ENCODE data around the gene NANOS3. TPM values are rescaled to one million over a fixed set of nuclear protein-coding genes. Genes with fewer than 3 reads are reported as not detected.
A peak's percentile ranks its signal among the peaks of the same experiment; 100 is the strongest.

Gene NANOS3
- total RNA-seq, 1 donor from 2014 or later = not detected

DNA sequence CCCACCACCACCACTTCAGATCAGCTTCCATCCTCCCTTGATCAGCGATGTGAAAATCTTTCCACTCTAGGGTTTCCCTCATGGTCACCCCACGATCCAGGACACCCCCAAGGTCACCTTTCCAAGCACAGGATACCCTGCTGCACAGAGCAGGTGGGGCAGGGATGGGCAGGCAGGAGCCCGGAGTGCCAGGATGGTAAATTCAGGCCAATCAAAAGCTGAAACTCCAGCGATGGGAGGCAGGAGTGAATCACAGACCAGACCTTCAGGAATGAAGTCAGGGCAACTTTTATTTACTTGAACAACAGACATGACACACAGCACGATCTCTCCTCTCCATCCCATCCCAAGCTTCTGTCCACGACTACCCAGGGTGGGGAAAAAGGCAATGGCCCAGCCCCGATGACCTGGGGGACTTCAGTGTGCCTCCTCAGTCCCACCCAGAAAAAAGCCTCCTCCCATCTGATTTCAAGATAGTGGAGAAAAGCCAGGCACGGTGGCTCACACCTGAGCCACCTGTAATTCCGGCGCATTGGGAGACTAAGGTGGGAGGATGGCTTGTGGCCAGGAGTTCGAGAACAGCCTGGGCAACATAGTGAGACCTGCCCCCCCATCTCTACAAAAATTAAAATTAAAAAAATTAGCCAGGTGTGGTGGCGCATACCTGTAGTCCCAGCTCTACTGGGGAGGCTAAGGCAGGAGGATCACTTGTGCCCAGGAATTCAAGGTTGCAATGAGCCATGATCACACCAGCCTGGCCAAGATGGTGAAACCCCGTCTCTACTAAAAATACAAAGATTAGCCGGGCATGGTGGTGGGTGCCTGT lies 42.5 kb upstream of the NANOS3 start:
- no peak for DNase-seq (ENCODE audit: low read depth)
- no peak overlapping the region for H3K4me3 ChIP-seq (ENCODE audit: low read depth, low read length)
- TF ChIP-seq, protein P1, sequence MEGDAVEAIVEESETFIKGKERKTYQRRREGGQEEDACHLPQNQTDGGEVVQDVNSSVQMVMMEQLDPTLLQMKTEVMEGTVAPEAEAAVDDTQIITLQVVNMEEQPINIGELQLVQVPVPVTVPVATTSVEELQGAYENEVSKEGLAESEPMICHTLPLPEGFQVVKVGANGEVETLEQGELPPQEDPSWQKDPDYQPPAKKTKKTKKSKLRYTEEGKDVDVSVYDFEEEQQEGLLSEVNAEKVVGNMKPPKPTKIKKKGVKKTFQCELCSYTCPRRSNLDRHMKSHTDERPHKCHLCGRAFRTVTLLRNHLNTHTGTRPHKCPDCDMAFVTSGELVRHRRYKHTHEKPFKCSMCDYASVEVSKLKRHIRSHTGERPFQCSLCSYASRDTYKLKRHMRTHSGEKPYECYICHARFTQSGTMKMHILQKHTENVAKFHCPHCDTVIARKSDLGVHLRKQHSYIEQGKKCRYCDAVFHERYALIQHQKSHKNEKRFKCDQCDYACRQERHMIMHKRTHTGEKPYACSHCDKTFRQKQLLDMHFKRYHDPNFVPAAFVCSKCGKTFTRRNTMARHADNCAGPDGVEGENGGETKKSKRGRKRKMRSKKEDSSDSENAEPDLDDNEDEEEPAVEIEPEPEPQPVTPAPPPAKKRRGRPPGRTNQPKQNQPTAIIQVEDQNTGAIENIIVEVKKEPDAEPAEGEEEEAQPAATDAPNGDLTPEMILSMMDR (conservative IDR thresholded peaks at IDR 0.05; ENCODE audit: low read depth, low read length) = no peak

DNA sequence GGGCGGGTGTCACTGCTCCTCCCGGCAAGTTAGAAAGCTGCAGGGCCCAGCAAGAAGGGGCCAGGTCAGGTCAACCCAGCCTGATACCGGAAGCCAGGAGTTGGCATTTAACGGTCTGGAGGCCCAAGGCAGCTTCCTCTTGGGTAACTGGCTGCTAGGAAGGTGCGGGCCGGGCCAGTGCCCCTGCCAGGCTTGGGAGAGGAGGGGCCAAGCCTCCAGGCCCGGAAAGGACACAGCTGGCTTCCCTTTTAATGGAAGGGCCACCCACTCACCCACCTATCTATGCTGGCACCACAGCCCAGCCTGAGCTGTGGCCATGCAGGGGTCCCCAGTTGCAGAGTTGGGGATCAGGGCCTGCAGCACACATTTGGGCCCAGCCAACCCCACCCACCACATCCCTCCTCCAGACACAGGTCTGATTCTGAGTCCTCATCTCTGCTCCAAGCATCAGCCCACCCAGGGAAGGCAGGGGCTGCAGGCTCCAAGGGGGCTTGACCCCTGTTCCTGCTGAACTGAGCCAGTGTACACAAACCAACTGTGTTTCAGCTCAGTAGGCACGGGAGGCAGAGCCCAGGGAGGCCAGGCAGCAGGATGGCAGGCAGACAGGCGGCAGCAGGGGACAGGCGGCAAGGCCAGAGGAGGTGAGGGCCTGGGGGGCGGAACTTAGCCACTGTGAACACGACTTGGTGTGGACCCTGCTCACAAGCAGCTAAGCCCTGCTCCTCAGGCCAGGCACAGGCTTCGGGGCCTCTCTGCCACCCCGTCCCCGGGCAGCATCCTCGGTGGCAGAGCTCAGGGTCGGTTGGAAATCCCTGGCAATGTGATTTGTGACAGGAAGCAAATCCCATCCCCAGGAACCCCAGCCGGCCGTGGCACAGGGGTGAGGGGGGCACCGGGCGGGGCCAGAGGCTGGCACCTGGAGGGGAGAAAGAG lies 40.9 kb upstream of the NANOS3 start:
- TF ChIP-seq, protein P1 (conservative IDR thresholded peaks at IDR 0.05; ENCODE audit: low read depth, low read length) = no peak
- no peak overlapping the region for H3K4me3 ChIP-seq (ENCODE audit: low read depth, low read length)

DNA sequence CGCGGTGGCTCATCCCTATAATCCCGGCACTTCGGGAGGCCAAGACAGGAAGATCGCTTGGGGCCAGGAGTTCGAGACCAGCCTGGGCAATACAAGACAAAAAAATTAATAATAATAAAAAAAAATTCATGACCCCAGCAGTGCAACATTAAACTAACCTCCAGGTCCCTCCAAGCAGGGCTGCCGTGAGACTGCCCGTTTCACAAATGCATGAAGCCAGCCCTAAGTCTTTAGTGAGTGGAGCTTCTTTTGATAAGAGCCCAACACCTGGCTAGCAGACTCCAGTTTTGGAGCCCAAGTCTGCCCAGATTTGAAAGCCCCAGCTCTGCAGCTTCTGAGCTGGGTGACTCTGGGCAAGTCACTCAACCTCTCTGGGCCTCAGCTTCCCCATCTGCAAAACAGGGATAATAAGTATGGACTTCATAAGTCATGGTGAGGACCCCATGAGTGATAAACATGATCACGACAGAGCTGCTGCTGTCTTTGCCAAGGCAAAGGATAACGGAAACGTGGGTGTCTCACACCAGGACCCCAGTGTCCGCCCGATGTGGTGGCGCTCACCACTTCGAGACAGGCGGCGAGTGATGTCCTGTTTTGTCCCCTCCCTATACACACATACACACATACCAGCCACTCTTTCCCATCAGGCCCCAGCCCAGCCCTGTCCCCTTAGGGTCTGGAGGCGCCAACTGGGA lies 38.4 kb upstream of the NANOS3 start:
- H3K4me3 ChIP-seq (ENCODE audit: low read depth, low read length) = peak overlapping the region; percentile 89
- no peak for DNase-seq (ENCODE audit: low read depth)
- TF ChIP-seq, protein P1 (conservative IDR thresholded peaks at IDR 0.05; ENCODE audit: low read depth, low read length) = no peak

More for the DNA sequence above, 40.9 kb upstream of the NANOS3 start:
- DNase-seq (ENCODE audit: low read depth) = no peak

DNA sequence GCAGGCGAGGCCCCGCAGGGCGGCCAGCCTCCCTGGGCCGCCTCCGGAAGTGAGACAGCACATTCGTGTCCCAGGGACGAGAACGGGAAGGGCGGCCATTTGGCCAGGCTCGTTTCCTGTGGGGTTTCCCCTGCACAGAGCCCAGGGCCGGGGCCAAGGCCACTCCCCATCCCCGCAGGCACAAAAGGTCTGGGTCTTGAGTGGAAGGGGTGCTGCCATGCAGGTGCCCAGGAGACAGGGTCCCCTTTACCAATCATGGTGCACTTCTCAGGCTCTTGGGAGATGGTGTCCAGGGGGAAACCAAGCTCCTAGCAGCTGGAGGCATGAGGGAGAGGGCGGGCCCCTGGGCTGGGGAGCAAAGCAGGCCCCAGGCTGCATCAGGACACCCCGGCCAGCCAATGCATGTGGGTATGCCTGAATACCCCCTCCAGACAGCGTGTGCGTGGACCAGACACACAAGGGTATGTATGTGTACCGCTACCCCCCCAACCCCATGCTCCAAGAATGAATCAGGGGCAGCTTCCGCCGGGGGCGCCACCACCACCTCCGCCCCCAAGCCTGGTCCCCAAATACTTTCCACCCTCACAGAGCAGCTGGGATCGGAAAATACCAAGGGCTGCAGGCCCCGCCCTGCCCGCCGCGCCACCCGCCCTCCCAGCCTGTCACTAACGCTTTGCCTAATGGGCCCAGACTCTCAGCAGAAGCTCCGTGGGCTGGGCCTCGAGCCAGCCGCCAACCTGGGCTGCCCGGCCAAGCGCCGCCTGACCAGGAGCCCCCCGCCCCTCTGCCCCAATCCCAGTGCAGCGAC lies 37.6 kb upstream of the NANOS3 start:
- DNase-seq (ENCODE audit: low read depth) = no peak
- TF ChIP-seq, protein P1 (conservative IDR thresholded peaks at IDR 0.05; ENCODE audit: low read depth, low read length) = no peak
- H3K4me3 ChIP-seq (ENCODE audit: low read depth, low read length) = peak overlapping the region; percentile 89

DNA sequence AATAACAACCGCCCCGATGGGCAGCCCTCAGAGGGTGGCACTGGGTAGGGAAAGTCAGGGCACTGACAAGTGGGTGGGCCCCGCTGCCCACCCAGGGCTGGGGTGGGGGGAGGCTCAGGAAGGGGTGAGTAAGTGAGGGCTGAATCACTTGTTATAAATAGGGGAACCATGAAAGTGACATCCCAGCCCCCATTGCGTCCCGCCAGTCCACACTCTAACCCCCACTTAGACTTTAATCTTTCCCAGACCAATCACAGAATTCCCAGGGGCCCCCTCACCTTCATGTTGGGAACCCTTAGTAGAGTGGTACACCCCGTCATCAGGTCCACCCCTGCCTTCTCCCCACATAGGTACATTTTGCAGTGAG lies 37.0 kb upstream of the NANOS3 start:
- TF ChIP-seq, protein P1 (conservative IDR thresholded peaks at IDR 0.05; ENCODE audit: low read depth, low read length) = no peak
- peak overlapping the region; percentile 89 for H3K4me3 ChIP-seq (ENCODE audit: low read depth, low read length)
- no peak for DNase-seq (ENCODE audit: low read depth)
